K562 (cell line): ENCODE results near the gene KCTD6. TPM values are rescaled to one million over a fixed set of nuclear protein-coding genes. Genes with fewer than 3 reads are reported as not detected.

Experiments used
- ATAC-seq: fragments of 200-7000 bp; cut with Tn5 transposase; 3 replicates; pipeline ENCODE4 v1.9.1; 2020; ENCODE audit warnings: moderate library complexity
- BruUV-seq: library from RNA; stranded (reverse); fragments of 400-500 nt; replicated peaks from 2 replicates; lab custom pipeline; 2021; lab: Mats Ljungman, UMichigan
- CTCF ChIA-PET: fragments of 300-600 bp; formaldehyde crosslinking; extraction: SDS; loops from one replicate; lab custom pipeline; 2021; ENCODE audit warnings: low intra/inter-chr PET ratio; lab: Yijun Ruan, JAX
- POLR2A ChIA-PET: fragments of 300-600, 350-650 bp; sonication (Branson Sonifier 250); formaldehyde crosslinking; extraction: SDS; loops from one replicate; lab custom pipeline; 2021; ENCODE audit warnings: antibody characterized with exemption, inconsistent platforms; lab: Yijun Ruan, JAX
- DNase-seq, 4 experiments: peaks; one replicate each; pipeline versions ENCODE4 v3.0.0 to v3.0.0-alpha.2; 2011 to 2018; ENCODE audit warnings: low spot score in 3 of 4, mixed read lengths in 3 of 4; ENCODE audit errors: extremely low read depth in 1 of 4
- FAIRE-seq: peaks from 2 replicates; lab custom pipeline; 2011; peaks lifted over from hg19 to GRCh38; lab: Jason Lieb, UNC
- H2AFZ ChIP-seq: 2 replicates; pipeline ENCODE4 v1.6.0; 2011; ENCODE audit warnings: low read depth, low read length, control low read depth, inconsistent platforms
- H3K27ac ChIP-seq: fragments of 200-600 bp; 3 replicates; pipeline ENCODE4 v1.8.0; 2011; ENCODE audit warnings: low read depth, mild to moderate bottlenecking, control low read depth, inconsistent platforms, low read length, moderate library complexity, mixed read lengths; ENCODE audit errors: extremely low read depth
- H3K27me3 ChIP-seq, 2 experiments: fragments of 300-600 bp in 1 of 2; 2 replicates in 1 of 2; 3 replicates in 1 of 2; pipeline versions ENCODE4 v1.6.0 to v1.8.0; 2011; ENCODE audit warnings: inconsistent platforms in 2 of 2, low read length in 2 of 2, mild to moderate bottlenecking in 1 of 2, mixed read lengths in 1 of 2, moderate library complexity in 1 of 2; ENCODE audit not compliant: control insufficient read depth in 2 of 2, insufficient read depth in 2 of 2
- H3K36me3 ChIP-seq: fragments of 300-600 bp; 3 replicates; pipeline ENCODE4 v1.8.0; 2011; ENCODE audit warnings: mild to moderate bottlenecking, low read length, inconsistent platforms; ENCODE audit not compliant: control insufficient read depth, insufficient read depth
- H3K4me1 ChIP-seq, 2 experiments: fragments of 200-600 bp in 1 of 2; replicated peaks in 1 of 2; 2 replicates in 1 of 2; 3 replicates in 1 of 2; pipeline versions ENCODE4 v1.5.1 to v1.8.0; 2011; ENCODE audit warnings: inconsistent platforms in 2 of 2, low read length in 2 of 2, mild to moderate bottlenecking in 1 of 2, mixed read lengths in 1 of 2, moderate library complexity in 1 of 2; ENCODE audit not compliant: control insufficient read depth in 2 of 2, insufficient read depth in 2 of 2
- H3K4me2 ChIP-seq: 2 replicates; pipeline ENCODE4 v1.6.1; 2011; ENCODE audit warnings: low read length, control low read depth, inconsistent platforms, mixed read lengths; ENCODE audit not compliant: insufficient read depth
- H3K4me3 ChIP-seq: fragments of 200-600 bp; sonication (generic), shearing (Covaris generic); 2 replicates; pipeline ENCODE4 v1.5.1; 2016; ENCODE audit warnings: control low read depth, inconsistent platforms
- H3K79me2 ChIP-seq: fragments of 200-600 bp; 3 replicates; pipeline ENCODE4 v1.8.0; 2011; ENCODE audit warnings: low read length, inconsistent platforms; ENCODE audit not compliant: control insufficient read depth, insufficient read depth
- H3K9ac ChIP-seq, 2 experiments: 2 replicates each; pipeline versions ENCODE4 v1.6.0 to v1.6.1; 2011; ENCODE audit warnings: low read depth in 2 of 2, low read length in 2 of 2, control low read depth in 1 of 2, inconsistent platforms in 1 of 2, mild to moderate bottlenecking in 1 of 2, mixed read lengths in 1 of 2; ENCODE audit not compliant: insufficient read depth in 1 of 2
- H3K9me1 ChIP-seq: one replicate; pipeline ENCODE4 v1.6.0; 2011; ENCODE audit warnings: inconsistent platforms, mild to moderate bottlenecking, low read length, moderate library complexity; ENCODE audit not compliant: control insufficient read depth, insufficient read depth
- H3K9me3 ChIP-seq: replicated peaks from 2 replicates; pipeline ENCODE4 v1.5.1; 2011; ENCODE audit warnings: low read depth, low read length, inconsistent platforms; ENCODE audit not compliant: control insufficient read depth, insufficient read depth
- H4K20me1 ChIP-seq: replicated peaks from 2 replicates; pipeline ENCODE4 v1.6.1; 2011; ENCODE audit warnings: low read length, inconsistent platforms, mixed read lengths; ENCODE audit not compliant: control insufficient read depth, insufficient read depth
- MYC ChIP-seq, 2 experiments: fragments of 250-450 bp in 1 of 2; sonication (Bioruptor Pico) in 1 of 2; IDR thresholded peaks; 2 replicates each; pipeline versions ENCODE4 v1.5.1 to v1.6.1; 2012 to 2021; ENCODE audit warnings: low read depth in 2 of 2, borderline replicate concordance in 1 of 2, improper control_type of control experiment in 1 of 2, low read length in 1 of 2, mild to moderate bottlenecking in 1 of 2, moderate library complexity in 1 of 2
- TAL1 ChIP-seq: fragments of 450-650 bp; IDR thresholded peaks from 2 replicates; pipeline ENCODE4 v1.6.1; 2016; ENCODE audit warnings: mild to moderate bottlenecking
- WGBS: fragments of 100-300 bp; shearing (Covaris generic); methylation state at CpG from one replicate; pipeline ENCODE4 v1.1.6; 2016; ENCODE audit warnings: low coverage, mixed read lengths; ENCODE audit not compliant: insufficient coverage; ENCODE audit errors: missing lambda C conversion rate; 5-methylcytosine and 5-hydroxymethylcytosine counted together
- in situ Hi-C: fragments of 300-500 bp; cut with MboI; formaldehyde crosslinking; loops from 4 replicates; pipeline ENCODE4 v1.15.0; 2018; ENCODE audit warnings: inconsistent platforms, mixed read lengths
- intact Hi-C: fragments of 100-400 bp; cut with micrococcal nuclease; formaldehyde crosslinking; loops from 2 replicates; pipeline ENCODE4 v1.14.2; 2022
- polyA plus RNA-seq, 8 experiments: library from polyadenylated mRNA; depleted of rRNA in 4 of 8; stranded (reverse) in 5 of 8; unstranded in 3 of 8; fragments of >200 nt; fragmentation: Nextera tagmentation in 2 of 8; fragmentation: Illumina TruSeq in 1 of 8; extraction: Ambion mirVana in 2 of 8; extraction: Trizol in 1 of 8; gene quantifications; 2 replicates each; pipeline versions ENCODE4 v1.2.1 to v1.2.3, GENCODE V29; 2011 to 2014; ENCODE audit warnings: inconsistent platforms in 1 of 8, missing spikeins in 1 of 8
- total RNA-seq, 7 experiments: library from RNA; depleted of rRNA in 6 of 7; stranded (reverse); fragments of >200 nt in 6 of 7; fragmentation: Illumina TruSeq in 2 of 7; extraction: Trizol in 2 of 7; gene quantifications; 2 replicates each; pipeline versions ENCODE4 v1.2.1 to v1.2.3, GENCODE V29; 2011 to 2021; ENCODE audit warnings: low replicate concordance in 1 of 7
- TF ChIP-seq, protein P1 (sequence below): fragments of 200-600 bp; sonication (generic); IDR thresholded peaks from one replicate; pipeline ENCODE4 v1.6.1; 2012; ENCODE audit warnings: mild to moderate bottlenecking, low read depth, low read length, inconsistent platforms
- TF ChIP-seq, protein P2 (sequence below): fragments of 450-650 bp; IDR thresholded peaks from 2 replicates; pipeline ENCODE4 v1.7.1; 2018; ENCODE audit warnings: mild to moderate bottlenecking, low read depth; ENCODE audit not compliant: partially characterized antibody

The KCTD6 gene
- total and polyA plus RNA-seq, 9 of the 15 experiments (the other 6 are each of a cell fraction or from before 2014, with no cell fraction given), result 2.1 to 5.9 (median 4.5) TPM

DNA sequence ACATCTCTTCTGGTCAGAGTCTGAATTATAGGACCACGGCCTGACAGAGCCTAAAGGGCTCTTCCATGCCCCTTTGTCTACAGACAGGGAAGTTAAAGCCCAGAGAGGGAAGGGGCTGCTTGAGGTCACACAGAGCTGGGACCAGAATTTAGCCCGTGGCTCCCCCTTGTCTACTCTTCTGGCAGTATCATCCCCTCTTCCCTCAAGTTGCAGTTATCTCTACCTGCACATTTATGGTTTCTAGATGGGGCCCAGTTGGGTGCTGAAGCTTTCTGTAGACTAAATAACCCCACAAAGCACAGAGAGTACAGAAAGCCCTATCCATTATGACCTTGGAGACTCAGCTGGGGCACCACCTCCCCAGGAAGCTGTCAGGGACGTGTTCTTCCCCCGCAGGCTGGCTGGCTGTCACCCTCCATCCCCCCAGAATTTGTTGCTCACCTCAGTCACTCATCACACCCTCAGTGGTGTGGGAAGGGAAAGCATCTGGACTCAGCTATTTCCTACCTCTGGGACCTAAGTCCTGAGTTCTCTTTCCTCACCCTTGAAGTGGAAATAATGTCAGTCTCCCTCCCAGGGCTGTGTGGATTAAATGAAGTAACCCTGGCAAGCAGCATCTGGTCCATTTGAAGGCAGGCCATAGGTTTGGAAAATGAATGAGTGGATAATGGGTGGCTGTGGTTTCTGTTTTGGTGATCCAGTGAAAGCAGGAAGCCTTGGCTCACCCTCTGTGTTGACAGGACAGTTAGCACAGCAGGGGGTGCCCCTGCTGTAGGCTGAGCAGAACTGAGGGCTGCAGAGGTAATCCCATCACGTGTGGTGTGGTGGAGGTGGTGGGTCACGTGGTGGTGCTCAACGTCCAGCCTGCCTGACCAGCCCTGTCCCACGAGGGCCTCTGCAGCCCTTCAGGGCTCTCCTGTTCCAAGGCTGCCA is 28.8 kb downstream of the KCTD6 start:
- Histone ChIP-seq H3K4me1 (peaks cover 15 to 25% of the 10 kb centered on the region in 2 experiments; a peak in 4 of 5 replicates), H3K27ac (peak overlapping the region; percentile 23; the same call in 2 of the 3 replicates), H3K9ac (peak overlapping the region in 1 of 2 experiments; percentile 68; a peak in 2 of 4 replicates), H3K4me2 (peak overlapping the region; percentile 24), H3K9me1 (no peaks in the 10 kb centered on the region), H2AFZ (peak overlapping the region; percentile 82), H3K36me3 (no peaks in the 10 kb centered on the region), H3K4me3 (no peak overlapping the region), H3K79me2 (no peaks in the 10 kb centered on the region), H4K20me1 (no peaks in the 10 kb centered on the region), H3K9me3 (no peaks in the 10 kb centered on the region), H3K27me3 (peaks cover 0 to 4% of the 10 kb centered on the region in 2 experiments; a peak in 1 of 5 replicates)
- FAIRE-seq, result peak; percentile 62
- in situ Hi-C loops, result no loop called here
- peak; percentile 88 for ATAC-seq
- no TSS peak for BruUV-seq
- 10% methylated on average over 6 of the region's 8 CpGs for WGBS
- DNase-seq, result peak; percentile 55 to 79 (median 58)
- POLR2A ChIA-PET, result interaction anchor here (0.6 to 2.0 kb wide), 5 partner anchors 10 to 919 kb away, joined by 3 to 6 read pairs (median 4); partner anchors contain the start of gene PDHB
- CTCF ChIA-PET, result no interaction called here
- intact Hi-C loops, result no loop called here
- TF ChIP-seq MYC (IDR thresholded peaks at IDR 0.05; ENCODE audit: low read depth, low read length) (peak; percentile 21; the same call in 1 of the 2 replicates), MYC (CRISPR knock-in tag; IDR thresholded peaks at IDR 0.05; ENCODE audit: borderline replicate concordance, low read depth) (no peak), TAL1 (peak; percentile 13; the same call in 1 of the 2 replicates)
- TF ChIP-seq, protein P1, sequence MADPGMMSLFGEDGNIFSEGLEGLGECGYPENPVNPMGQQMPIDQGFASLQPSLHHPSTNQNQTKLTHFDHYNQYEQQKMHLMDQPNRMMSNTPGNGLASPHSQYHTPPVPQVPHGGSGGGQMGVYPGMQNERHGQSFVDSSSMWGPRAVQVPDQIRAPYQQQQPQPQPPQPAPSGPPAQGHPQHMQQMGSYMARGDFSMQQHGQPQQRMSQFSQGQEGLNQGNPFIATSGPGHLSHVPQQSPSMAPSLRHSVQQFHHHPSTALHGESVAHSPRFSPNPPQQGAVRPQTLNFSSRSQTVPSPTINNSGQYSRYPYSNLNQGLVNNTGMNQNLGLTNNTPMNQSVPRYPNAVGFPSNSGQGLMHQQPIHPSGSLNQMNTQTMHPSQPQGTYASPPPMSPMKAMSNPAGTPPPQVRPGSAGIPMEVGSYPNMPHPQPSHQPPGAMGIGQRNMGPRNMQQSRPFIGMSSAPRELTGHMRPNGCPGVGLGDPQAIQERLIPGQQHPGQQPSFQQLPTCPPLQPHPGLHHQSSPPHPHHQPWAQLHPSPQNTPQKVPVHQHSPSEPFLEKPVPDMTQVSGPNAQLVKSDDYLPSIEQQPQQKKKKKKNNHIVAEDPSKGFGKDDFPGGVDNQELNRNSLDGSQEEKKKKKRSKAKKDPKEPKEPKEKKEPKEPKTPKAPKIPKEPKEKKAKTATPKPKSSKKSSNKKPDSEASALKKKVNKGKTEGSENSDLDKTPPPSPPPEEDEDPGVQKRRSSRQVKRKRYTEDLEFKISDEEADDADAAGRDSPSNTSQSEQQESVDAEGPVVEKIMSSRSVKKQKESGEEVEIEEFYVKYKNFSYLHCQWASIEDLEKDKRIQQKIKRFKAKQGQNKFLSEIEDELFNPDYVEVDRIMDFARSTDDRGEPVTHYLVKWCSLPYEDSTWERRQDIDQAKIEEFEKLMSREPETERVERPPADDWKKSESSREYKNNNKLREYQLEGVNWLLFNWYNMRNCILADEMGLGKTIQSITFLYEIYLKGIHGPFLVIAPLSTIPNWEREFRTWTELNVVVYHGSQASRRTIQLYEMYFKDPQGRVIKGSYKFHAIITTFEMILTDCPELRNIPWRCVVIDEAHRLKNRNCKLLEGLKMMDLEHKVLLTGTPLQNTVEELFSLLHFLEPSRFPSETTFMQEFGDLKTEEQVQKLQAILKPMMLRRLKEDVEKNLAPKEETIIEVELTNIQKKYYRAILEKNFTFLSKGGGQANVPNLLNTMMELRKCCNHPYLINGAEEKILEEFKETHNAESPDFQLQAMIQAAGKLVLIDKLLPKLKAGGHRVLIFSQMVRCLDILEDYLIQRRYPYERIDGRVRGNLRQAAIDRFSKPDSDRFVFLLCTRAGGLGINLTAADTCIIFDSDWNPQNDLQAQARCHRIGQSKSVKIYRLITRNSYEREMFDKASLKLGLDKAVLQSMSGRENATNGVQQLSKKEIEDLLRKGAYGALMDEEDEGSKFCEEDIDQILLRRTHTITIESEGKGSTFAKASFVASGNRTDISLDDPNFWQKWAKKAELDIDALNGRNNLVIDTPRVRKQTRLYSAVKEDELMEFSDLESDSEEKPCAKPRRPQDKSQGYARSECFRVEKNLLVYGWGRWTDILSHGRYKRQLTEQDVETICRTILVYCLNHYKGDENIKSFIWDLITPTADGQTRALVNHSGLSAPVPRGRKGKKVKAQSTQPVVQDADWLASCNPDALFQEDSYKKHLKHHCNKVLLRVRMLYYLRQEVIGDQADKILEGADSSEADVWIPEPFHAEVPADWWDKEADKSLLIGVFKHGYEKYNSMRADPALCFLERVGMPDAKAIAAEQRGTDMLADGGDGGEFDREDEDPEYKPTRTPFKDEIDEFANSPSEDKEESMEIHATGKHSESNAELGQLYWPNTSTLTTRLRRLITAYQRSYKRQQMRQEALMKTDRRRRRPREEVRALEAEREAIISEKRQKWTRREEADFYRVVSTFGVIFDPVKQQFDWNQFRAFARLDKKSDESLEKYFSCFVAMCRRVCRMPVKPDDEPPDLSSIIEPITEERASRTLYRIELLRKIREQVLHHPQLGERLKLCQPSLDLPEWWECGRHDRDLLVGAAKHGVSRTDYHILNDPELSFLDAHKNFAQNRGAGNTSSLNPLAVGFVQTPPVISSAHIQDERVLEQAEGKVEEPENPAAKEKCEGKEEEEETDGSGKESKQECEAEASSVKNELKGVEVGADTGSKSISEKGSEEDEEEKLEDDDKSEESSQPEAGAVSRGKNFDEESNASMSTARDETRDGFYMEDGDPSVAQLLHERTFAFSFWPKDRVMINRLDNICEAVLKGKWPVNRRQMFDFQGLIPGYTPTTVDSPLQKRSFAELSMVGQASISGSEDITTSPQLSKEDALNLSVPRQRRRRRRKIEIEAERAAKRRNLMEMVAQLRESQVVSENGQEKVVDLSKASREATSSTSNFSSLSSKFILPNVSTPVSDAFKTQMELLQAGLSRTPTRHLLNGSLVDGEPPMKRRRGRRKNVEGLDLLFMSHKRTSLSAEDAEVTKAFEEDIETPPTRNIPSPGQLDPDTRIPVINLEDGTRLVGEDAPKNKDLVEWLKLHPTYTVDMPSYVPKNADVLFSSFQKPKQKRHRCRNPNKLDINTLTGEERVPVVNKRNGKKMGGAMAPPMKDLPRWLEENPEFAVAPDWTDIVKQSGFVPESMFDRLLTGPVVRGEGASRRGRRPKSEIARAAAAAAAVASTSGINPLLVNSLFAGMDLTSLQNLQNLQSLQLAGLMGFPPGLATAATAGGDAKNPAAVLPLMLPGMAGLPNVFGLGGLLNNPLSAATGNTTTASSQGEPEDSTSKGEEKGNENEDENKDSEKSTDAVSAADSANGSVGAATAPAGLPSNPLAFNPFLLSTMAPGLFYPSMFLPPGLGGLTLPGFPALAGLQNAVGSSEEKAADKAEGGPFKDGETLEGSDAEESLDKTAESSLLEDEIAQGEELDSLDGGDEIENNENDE, result no peak
- TF ChIP-seq, protein P2, sequence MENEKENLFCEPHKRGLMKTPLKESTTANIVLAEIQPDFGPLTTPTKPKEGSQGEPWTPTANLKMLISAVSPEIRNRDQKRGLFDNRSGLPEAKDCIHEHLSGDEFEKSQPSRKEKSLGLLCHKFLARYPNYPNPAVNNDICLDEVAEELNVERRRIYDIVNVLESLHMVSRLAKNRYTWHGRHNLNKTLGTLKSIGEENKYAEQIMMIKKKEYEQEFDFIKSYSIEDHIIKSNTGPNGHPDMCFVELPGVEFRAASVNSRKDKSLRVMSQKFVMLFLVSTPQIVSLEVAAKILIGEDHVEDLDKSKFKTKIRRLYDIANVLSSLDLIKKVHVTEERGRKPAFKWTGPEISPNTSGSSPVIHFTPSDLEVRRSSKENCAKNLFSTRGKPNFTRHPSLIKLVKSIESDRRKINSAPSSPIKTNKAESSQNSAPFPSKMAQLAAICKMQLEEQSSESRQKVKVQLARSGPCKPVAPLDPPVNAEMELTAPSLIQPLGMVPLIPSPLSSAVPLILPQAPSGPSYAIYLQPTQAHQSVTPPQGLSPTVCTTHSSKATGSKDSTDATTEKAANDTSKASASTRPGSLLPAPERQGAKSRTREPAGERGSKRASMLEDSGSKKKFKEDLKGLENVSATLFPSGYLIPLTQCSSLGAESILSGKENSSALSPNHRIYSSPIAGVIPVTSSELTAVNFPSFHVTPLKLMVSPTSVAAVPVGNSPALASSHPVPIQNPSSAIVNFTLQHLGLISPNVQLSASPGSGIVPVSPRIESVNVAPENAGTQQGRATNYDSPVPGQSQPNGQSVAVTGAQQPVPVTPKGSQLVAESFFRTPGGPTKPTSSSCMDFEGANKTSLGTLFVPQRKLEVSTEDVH, result no peak
